Effector CD8-positive, alpha-beta T cell (primary cell): ENCODE results near the gene SLC26A9.

Experiments
- DNase-seq: peaks from one replicate; lab custom pipeline; 2025; lab: John Stamatoyannopoulos, UW

Gene SLC26A9

GRCh38 chr1:205972491-205973168 lies 29.4 kb upstream of the SLC26A9 start:
- no peak for DNase-seq

GRCh38 chr1:205972081-205972480 lies 28.8 kb upstream of the SLC26A9 start:
- DNase-seq = no peak

- DNase-seq = no peak
These were observed 27.8 kb upstream of the SLC26A9 start for GRCh38 chr1:205971082-205971481.

- DNase-seq = no peak
These were observed 27.2 kb upstream of the SLC26A9 start for GRCh38 chr1:205970486-205970885.

GRCh38 chr1:205969229-205969628 lies 26.0 kb upstream of the SLC26A9 start:
- DNase-seq = no peak

- DNase-seq = no peak
These were observed 24.5 kb upstream of the SLC26A9 start for GRCh38 chr1:205967554-205968335.

GRCh38 chr1:205965036-205965884 lies 22.0 kb upstream of the SLC26A9 start:
- DNase-seq = no peak

GRCh38 chr1:205963352-205964155 lies 20.3 kb upstream of the SLC26A9 start:
- no peak for DNase-seq

- DNase-seq = no peak
These were observed 19.6 kb upstream of the SLC26A9 start for GRCh38 chr1:205962821-205963221.

GRCh38 chr1:205961991-205962820 lies 18.9 kb upstream of the SLC26A9 start:
- no peak for DNase-seq

GRCh38 chr1:205961405-205961804 lies 18.1 kb upstream of the SLC26A9 start:
- DNase-seq = no peak

- no peak for DNase-seq
These were observed 16.5 kb upstream of the SLC26A9 start for GRCh38 chr1:205959789-205960188.

GRCh38 chr1:205955499-205955898 lies 12.2 kb upstream of the SLC26A9 start:
- DNase-seq = no peak

GRCh38 chr1:205954819-205955404 lies 11.7 kb upstream of the SLC26A9 start:
- DNase-seq = no peak

GRCh38 chr1:205951746-205952145 lies 8.5 kb upstream of the SLC26A9 start:
- no peak for DNase-seq

- DNase-seq = no peak
These were observed 7.7 kb upstream of the SLC26A9 start for GRCh38 chr1:205950826-205951549.

GRCh38 chr1:205950280-205950679 lies 7.0 kb upstream of the SLC26A9 start:
- no peak for DNase-seq

- no peak for DNase-seq
These were observed 6.5 kb upstream of the SLC26A9 start for GRCh38 chr1:205949753-205950152.

- DNase-seq = no peak
These were observed 5.6 kb upstream of the SLC26A9 start for GRCh38 chr1:205948886-205949285.

GRCh38 chr1:205948039-205948438 lies 4.8 kb upstream of the SLC26A9 start:
- no peak for DNase-seq
